Bone marrow (tissue), 2 donors: ENCODE data around the gene CDC42BPA.

Experiments used
- DNase-seq, 2 donors: peaks; one replicate each; lab custom pipeline; 2025; lab: John Stamatoyannopoulos, UW

Gene CDC42BPA

DNA sequence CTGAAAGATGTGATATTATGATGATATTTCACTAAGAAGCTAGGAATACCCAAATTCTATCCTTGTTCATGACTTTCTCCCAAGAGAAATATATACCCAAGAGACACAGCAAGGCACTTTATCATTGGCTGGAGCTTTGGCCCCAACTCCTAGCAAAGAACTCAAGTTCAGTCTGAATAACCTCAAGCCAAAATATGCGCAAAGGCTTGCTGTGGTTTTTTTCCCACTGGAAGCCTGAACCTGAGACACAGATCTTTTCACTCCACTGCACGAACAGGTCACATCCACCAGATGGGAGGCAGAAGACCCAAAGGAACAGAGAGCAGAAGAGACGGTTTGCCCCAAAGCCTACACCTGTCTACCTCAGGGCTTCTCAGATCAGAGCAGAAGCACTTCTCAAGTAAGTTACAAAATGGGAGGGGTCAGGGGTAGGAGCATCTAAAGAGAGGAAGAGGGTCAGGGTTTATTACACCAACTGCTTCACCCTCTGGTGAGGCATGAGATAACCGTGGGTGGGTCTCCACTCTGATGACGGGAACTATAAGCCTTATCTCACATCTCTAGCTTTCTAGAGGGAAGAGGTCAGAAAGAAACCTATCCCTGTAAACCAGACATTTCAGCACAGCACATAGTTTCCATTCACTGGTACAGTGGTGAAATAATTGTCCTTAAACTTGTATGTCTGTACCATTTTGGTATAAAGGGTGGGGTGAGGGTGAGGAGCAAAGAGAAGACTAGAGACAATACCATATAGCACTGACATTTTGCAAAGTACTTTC is 17.1 kb upstream of the CDC42BPA start:
- no peak for DNase-seq

DNA sequence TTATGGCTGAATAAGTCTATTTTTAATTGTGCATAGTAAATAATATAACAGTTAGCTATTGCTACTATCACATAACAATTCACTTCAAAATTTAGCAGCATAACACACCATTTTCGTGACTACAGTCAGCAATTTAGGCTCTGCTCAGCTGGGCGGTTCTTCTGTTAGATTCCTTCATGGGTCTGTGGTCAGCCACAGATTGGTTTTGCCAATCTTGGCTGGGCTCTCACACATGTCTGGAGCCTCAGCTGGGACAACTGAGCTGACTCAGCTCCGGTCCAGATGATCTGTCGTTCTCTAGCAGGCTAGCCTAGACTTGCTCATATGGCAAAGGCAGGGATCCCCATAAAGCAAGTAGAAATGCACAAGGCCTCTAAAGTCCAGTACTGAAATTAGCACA is 15.1 kb upstream of the CDC42BPA start:
- no peak for DNase-seq

DNA sequence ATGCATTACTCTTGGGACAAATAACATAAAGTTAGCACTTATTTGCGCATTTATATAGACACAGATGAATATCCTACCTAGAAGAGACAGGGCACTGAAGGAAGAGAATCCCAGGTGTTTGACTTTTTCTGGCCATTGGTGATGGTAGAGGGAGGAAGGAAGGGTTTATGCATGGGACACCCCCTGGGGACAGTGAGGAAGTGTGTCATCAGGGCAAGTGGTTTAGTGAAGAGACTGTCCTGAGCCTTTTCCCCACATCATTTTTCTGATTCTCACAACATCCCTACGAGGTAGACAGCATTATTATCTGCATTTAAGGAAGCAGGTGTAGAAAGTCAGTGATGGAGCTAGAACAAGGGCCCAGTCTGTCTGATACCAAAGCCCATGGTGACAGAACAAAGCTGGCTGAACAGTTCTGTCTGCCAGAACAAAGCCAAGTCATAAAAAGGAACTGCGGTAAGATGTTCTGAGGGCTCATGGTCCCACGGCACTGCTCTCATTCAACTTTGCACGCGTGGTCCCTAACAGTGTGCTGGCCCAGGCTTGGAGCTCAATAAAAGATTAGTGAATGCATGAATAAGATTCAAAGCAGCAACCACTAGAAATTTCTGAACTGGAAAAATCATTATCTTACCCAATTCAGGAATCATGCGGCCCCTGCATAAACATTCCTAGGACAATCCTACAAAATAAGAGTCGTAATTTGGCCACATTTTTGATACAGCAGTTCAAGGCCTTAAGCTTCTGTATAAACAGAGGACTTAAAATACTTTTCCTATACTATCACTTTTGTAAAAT is 12.2 kb upstream of the CDC42BPA start:
- no peak for DNase-seq

DNA sequence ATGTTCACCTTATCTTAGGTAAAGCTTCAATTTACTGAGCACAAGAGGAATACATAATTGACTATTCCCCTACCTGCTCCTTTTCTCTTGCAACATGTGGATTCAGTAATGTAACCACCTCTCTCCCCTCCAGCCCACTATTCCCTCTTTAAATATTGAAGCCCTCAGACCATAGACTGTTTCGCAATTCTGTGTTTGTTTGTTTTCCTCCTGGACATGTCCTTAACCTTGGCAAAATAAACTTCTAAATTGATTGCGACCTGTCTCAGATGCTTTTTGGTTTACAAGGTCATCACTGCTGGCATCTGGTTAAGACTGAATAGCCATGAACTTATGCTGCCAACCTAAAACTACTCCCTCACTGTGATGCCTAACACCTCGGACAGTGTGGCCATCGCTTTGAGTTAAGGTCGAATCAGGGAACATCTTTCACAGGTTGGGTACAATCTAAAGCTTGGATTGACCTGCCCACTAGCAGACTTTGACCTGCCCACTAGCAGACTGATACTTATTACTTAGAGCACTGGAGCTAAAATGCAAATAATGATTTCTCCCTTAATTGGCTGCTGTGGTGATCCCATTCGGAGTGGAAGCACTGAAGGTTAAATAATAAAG is 10.2 kb upstream of the CDC42BPA start:
- no peak for DNase-seq

DNA sequence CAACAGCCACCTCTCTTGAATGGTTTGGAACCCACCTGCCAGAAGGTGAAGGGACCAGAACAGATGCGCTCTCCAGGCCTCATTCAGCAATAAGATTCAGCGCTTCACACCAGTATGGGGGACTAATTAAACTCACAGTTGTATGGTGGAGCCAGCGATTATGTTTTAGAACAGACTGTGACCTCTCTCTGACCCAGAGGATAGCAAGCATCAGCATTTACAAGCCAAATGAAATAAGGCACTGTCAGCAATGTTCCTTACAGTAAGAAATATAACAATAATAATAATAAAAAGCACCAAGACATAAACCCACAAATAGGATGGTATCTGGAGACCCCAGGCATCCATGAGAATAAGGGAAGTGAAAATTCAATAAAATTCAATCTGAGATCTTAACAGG is 6.9 kb upstream of the CDC42BPA start:
- DNase-seq = no peak

DNA sequence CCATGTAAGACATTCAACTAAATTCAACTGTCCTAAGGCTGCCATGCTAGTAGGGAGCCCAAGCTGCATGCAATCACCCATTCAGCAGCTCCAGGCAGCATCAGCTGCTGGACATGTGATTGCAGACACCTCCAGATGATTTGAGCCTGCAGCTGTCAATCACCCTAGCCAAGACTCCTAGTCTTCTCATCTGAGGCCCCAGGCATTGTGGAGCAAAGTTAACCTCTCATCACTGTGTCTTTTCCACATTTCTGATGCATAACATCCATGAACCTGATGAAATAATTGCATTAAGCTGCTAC is 5.6 kb upstream of the CDC42BPA start:
- no peak for DNase-seq

DNA sequence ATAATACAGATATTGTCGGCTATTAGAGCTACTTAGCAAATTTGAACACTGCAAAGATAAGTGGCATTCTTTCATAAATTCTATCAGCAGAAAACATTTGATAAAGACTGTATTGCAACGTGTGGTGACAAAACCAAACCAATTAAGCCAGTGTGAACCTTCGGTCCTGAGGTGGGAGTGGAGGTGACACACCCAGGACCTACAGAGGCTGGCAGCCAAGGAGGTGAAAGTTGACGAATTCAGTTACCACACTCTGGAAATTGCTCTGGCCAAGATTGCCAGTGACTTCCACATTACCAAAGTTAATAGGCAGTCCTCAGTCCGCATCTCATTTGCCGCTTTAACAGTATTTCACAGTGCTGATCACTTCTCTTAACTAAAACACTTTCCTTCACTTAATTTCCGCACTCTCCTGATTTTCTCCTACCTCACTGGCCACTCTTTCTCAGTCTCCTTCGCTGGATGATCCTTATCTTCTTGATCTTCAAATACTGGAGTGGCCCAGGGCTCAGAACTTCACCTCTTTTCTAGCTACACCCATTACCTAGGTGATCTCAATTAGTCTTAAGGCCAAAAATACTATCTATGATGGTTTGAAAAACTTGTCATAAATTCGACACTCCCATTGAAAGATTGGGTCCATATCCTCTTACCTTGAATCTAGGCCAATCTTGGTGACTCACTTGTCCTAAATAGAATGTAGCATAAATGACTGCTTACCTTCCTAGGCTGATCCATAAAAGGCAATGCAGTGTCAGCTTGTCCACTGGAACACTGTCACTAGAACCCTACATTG is 5.1 kb upstream of the CDC42BPA start:
- DNase-seq = no peak

DNA sequence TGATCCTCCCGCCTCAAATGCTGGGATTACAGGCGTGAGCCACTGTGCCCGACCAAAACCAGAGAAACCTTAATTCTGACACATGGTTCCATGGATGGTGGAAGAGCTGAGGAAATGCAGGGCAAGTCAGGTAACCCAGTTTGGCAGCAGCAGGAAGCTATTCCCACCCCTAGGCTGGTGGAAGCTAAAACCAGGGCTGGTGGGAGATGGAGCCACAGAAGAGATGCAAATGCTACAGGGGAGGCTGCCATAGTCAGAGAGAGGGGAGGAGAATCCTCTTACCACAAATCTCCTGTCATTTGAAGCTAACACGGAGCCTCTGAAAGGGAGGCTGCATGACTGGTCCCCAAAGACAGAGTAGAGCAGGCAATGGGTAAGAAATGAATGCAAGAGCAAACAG is 4.1 kb upstream of the CDC42BPA start:
- DNase-seq = no peak

DNA sequence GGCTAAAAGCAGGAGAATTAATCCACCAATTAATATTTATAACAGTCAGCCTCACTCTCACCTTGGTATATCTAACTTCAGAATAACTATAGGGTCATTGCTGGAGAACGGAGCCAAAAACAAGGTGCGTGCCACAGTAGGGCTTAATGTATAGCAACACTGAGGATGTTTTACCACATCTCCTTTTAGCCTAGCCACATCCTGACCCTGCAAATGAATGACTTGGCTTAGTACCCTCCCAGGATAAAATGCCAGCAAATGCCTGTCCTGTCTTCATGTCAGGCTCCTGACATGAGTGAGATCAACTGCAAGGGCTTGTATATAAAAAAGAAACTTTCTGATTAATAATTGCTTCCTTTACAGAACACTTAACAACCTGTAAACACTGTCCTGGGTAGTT is 2.7 kb upstream of the CDC42BPA start:
- no peak for DNase-seq

DNA sequence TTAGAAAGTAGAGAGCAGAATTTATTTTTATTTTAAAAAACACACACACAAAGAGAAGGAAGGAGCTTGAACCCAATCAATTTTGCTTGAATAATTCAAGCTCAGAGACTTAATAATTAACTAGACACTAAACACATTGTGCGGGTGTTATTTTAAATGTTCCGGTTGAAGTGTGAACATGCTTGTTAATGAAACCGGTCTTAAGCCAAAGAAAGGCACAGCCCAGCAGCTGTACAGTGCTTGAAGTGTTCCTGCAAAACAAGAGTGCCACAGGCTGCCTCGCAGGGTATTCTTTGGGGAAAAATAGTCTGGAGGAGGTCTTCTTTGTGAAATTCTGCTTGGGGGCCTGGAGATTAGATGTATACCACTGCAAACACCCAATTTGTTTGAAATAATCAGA is 2.2 kb upstream of the CDC42BPA start:
- no peak for DNase-seq

DNA sequence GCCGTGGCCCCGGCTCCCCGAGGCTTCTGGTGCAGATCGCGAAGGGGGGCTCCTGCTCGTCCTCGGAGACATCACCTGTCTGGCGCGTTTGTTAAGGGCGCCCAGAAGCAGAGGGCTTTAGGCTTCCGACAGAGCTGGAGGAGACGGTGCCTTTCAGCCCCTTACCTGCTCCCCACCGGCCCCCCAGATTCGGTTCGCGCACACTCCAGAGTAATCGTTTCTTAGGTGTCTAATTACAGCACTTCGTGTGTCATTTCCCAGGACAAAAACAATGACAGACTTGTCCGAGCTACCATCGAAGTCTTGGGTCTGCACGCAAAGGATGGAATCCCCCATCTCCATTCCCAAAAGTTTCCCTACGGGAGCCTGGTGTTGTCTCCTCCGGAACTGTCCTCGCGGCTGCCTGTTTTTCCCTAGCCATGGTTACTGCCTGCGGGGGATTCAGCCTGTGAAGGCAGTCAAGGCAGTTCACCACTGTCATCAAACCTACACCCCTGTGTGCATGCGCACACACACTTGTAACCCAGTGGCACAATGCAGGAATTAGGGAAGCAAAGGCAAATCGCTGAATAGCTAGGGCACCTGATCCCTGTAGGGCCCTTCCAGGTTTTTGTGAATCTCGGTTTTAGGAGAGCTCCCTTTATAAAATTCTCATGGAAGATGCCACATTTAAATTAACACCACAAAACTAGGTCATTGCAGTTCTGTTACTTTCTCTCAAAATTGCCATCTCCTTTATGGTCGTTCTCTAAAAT is 738 bp upstream of the CDC42BPA start:
- no peak for DNase-seq

DNA sequence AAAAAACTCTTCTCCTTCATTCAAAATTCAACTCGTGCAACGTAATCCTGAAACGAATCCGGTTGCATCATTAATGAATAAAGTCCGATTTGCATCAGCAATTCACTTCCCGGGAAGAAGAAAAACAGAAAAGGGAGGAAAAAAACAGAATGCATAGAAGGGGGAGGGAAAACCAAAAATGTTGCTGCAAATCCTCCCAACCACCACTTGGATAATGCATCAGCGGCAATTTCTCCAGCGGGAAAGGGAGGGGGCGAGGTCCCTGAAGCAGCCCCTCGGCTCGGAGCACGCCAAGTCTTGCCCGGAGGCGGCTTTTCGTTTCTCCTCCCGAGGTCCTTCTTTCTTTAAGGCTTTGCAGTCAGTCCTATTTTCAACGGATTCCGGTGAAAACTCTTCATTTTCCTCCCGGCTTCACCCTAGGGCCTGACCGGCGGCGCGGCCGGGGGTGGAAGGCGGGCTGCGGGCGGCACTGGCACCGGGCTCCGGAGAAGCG is 723 bp downstream of the CDC42BPA start:
- peak; percentile 21 to 25 for DNase-seq

DNA sequence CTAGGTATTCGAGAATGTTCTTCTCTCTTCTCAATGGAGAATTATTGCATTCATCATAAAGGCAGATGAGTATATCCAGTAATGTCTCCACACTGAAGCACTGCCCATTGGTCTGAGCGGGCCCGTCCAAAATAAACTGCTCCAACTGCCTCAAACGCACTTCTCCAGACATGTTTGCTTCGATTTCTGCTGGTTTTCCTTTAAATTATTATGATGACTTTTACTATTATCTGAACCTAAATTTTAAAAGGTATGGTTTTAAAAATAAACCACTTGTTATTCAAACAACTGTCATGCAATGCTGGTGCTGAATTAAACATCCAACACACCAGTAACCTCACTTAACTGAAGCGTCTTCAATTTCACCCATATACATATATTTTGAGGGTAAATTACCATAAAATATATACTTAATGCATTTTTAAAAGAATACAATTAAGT is 1.3 kb downstream of the CDC42BPA start:
- no peak for DNase-seq

DNA sequence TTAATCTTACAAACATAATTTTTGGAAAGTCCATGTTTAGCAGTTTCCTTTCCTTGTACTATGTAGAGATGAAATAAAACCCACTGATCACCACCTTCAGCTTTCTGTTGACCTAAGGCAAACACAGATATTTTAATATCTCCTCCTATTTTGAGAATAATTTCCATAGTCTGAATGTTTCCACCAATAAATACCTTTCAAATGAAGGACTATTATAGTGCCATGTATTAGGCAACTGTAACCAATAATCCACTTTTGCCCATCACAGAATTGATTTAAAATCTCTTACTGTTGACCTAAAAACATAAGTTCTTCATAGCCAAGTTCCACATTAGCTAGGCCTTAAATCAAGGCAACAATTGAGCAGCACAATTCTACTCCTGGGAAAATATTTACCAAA is 1.8 kb downstream of the CDC42BPA start:
- DNase-seq = no peak

DNA sequence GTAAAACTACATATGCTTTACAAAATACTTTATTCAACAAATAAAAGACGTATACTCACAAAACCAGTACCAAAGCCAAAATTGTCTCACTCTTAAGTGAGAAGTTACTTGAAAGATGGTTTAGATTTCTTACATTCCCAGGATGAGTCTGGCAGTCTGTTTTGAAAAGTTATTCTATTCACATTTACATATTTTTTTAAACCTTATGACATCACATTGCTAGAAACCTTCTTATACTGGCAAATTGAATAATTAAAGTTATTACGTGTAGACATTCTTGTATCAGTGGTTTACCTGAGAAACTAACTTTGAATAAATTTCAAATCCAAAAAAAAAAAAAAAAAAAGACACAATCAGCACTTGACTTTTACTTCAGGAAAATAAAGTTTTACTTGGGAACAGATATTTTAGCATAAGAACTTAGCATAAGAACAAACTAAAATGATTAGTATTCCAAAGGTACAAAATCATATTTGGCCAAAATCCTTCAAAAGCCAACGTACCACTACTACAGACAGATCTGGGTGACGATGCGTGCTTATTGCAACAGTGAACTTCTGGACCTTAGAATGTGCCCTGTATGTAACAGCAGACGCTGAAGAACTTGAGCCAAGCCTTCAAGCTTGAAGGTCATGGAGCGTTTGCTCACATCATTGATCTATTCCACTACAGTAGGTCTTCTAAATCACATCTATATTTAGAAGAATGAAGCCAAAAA is 2.5 kb downstream of the CDC42BPA start:
- no peak for DNase-seq

DNA sequence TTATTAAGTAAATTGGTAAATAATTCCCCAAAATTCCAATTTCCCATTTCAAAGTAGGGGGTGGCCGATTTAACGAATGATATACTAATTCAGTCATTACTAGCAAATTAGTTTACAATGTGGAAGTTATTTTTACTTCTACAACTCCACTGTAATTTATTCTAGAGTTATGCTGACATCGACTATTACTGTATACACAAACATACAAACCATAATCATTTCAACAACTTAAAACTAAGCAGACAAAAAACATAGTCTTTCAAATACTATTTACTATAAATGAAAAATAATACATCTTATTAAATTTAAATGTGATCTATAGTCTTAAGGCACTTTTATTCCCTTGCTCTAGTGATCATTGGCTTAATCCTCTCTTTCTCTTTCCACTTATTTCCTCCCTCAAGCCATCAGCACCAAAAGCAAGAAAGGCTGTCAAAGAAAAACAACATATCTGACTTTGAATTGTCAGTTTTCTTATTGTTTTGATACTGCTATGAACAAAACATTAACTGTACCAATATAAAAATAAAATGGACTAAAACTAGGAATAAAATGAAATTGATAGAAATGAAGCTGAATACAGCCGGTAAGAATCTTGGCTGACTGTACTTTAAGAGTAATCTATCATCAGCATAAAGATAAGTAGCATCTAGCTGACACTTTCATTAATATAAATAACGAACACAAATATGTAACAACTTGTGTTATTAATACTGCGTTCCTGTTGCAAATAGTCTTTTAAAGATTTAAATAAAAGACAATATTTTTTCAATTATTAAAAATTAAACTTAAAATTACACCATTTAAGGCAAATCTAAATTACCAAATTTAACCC is 4.1 kb downstream of the CDC42BPA start:
- no peak for DNase-seq

DNA sequence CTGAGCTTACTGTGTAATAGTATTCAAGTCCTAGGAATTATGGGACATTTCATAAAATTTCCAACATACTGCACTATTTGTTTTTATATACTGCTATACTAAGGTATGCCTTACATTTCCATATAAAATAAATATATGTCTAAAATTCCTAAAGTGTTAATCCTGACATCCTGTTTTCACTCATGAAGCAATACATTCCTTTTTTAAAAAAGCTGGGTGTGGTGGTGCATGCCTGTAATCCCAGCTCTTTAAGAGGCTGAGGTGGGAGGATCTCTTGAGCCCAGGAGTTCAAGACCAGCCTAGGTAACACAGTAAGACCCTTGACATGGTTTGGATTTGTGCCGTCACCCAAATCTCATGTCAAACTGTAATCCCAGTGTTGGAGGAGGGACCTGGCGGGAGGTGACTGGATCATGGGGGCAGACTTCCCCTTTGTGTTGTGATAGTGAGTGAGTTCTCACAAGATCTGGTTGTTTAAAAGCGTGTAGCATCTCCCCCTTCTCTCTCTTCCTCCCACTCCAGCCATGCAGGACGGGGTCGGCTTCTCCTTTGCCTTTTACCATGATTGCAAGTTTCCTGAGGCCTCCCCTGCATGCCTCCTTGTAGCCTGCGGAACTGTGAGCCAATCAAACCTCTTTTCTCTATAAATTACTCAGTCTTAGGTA is 5.8 kb downstream of the CDC42BPA start:
- DNase-seq = no peak

DNA sequence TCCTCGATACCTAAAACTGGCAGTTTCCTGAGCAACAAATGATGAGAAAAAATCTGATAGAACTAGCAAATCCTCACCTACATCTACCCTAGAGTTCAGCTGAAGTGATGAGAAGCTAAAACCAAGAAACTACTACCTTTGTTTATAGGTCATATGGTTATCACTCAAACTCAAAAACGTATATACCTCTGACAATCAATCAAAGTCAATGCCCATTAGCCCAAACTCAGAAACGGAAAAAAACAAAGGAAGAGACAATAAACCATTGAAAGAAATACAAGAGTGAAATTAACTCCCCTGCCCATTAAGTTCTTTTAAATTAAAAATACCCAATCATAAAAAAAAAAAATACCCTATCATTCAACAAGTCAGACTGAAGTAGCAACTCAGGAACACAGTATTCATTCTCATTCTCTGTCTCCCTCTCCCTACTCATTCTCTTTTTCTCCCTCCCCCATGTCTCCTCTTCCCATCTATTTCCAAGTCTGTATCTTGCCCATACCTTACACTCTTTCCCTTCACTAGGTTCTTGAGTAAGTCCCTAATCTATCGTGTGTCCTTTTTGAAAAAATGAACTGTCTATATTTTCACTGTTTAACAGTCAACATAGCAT is 6.8 kb downstream of the CDC42BPA start:
- no peak for DNase-seq
